H9 (cell line): ENCODE measurements around the gene FGD5. TPM values are rescaled to one million over a fixed set of nuclear protein-coding genes. Genes with fewer than 3 reads are reported as not detected.

Source experiments
- DNase-seq: peaks from one replicate; pipeline ENCODE4 v3.0.0-alpha.2; 2017
- H2AFZ ChIP-seq: one replicate; pipeline ENCODE4 v1.6.1; 2013; ENCODE audit warnings: mild to moderate bottlenecking, low read length, control low read depth, moderate library complexity
- H2AK5ac ChIP-seq: 2 replicates; pipeline ENCODE4 v1.6.1; 2013; ENCODE audit warnings: low read length, control low read depth, mixed read lengths; ENCODE audit not compliant: insufficient read length
- H2BK120ac ChIP-seq: one replicate; pipeline ENCODE4 v1.6.1; 2013; ENCODE audit warnings: low read depth, mild to moderate bottlenecking, low read length, control low read depth, inconsistent platforms; ENCODE audit not compliant: poor library complexity, severe bottlenecking
- H2BK12ac ChIP-seq: 2 replicates; pipeline ENCODE4 v1.6.1; 2013; ENCODE audit warnings: low read length, control low read depth, mixed read lengths, low read depth; ENCODE audit not compliant: insufficient read length
- H2BK15ac ChIP-seq: 2 replicates; pipeline ENCODE4 v1.6.1; 2013; ENCODE audit warnings: low read depth, low read length, control low read depth
- H2BK20ac ChIP-seq: one replicate; pipeline ENCODE4 v1.6.1; 2013; ENCODE audit warnings: low read depth, mild to moderate bottlenecking, low read length, control low read depth, inconsistent platforms; ENCODE audit not compliant: poor library complexity, severe bottlenecking
- H2BK5ac ChIP-seq: 2 replicates; pipeline ENCODE4 v1.6.1; 2013; ENCODE audit warnings: low read length, control low read depth, mixed read lengths; ENCODE audit not compliant: insufficient read length
- H3K14ac ChIP-seq: 2 replicates; pipeline ENCODE4 v1.6.1; 2013; ENCODE audit warnings: low read length, control low read depth; ENCODE audit not compliant: insufficient read depth
- H3K18ac ChIP-seq: 2 replicates; pipeline ENCODE4 v1.6.1; 2013; ENCODE audit warnings: low read depth, mild to moderate bottlenecking, mixed read lengths, low read length, control low read depth; ENCODE audit not compliant: insufficient read length
- H3K23ac ChIP-seq: 2 replicates; pipeline ENCODE4 v1.6.1; 2013; ENCODE audit warnings: low read length, control low read depth, mixed read lengths, low read depth; ENCODE audit not compliant: insufficient read length
- H3K23me2 ChIP-seq: 2 replicates; pipeline ENCODE4 v1.6.1; 2013; ENCODE audit warnings: low read depth, mild to moderate bottlenecking, mixed read lengths, low read length, control low read depth; ENCODE audit not compliant: insufficient read length, poor library complexity, severe bottlenecking
- H3K27ac ChIP-seq: 2 replicates; pipeline ENCODE4 v1.5.1; 2013; ENCODE audit warnings: low read length, control low read depth, mixed read lengths, low read depth; ENCODE audit not compliant: insufficient read length
- H3K27me3 ChIP-seq: 2 replicates; pipeline ENCODE4 v1.6.1; 2013; ENCODE audit warnings: low read length, control low read depth, inconsistent platforms; ENCODE audit not compliant: insufficient read depth
- H3K4ac ChIP-seq: 2 replicates; pipeline ENCODE4 v1.6.1; 2013; ENCODE audit warnings: low read depth, mild to moderate bottlenecking, control low read depth, inconsistent platforms, low read length, moderate library complexity
- H3K4me1 ChIP-seq: 2 replicates; pipeline ENCODE4 v1.6.1; 2013; ENCODE audit warnings: low read length, control low read depth, inconsistent platforms; ENCODE audit not compliant: insufficient read depth
- H3K4me2 ChIP-seq: 2 replicates; pipeline ENCODE4 v1.6.1; 2013; ENCODE audit warnings: low read length, control low read depth, mixed read lengths; ENCODE audit not compliant: insufficient read length, insufficient read depth
- H3K56ac ChIP-seq: 2 replicates; pipeline ENCODE4 v1.6.1; 2013; ENCODE audit warnings: low read depth, mild to moderate bottlenecking, mixed read lengths, low read length, control low read depth; ENCODE audit not compliant: insufficient read length
- H3K79me1 ChIP-seq: 2 replicates; pipeline ENCODE4 v1.6.1; 2013; ENCODE audit warnings: low read depth, mild to moderate bottlenecking, moderate library complexity, low read length, control low read depth, inconsistent platforms; ENCODE audit not compliant: insufficient read depth, poor library complexity, severe bottlenecking
- H3K79me2 ChIP-seq: 2 replicates; pipeline ENCODE4 v1.6.1; 2013; ENCODE audit warnings: low read length, control low read depth, inconsistent platforms; ENCODE audit not compliant: insufficient read depth
- H3K9ac ChIP-seq: 2 replicates; pipeline ENCODE4 v1.6.1; 2013; ENCODE audit warnings: low read length, control low read depth, mixed read lengths; ENCODE audit not compliant: insufficient read length; ENCODE audit errors: extremely low read depth
- H3K9me3 ChIP-seq: one replicate; pipeline ENCODE4 v1.6.1; 2013; ENCODE audit warnings: low read depth, low read length, inconsistent platforms; ENCODE audit not compliant: control insufficient read depth
- H3T11ph ChIP-seq: one replicate; pipeline ENCODE4 v1.6.1; 2013; ENCODE audit warnings: mild to moderate bottlenecking, low read length, control low read depth, inconsistent platforms
- H4K20me1 ChIP-seq: one replicate; pipeline ENCODE4 v1.6.1; 2013; ENCODE audit not compliant: control insufficient read depth, insufficient read length, insufficient read depth
- H4K5ac ChIP-seq: 2 replicates; pipeline ENCODE4 v1.6.1; 2013; ENCODE audit warnings: low read depth, mild to moderate bottlenecking, mixed read lengths, low read length, control low read depth; ENCODE audit not compliant: insufficient read length
- H4K8ac ChIP-seq: replicated peaks from 2 replicates; pipeline ENCODE4 v1.6.1; 2013; ENCODE audit warnings: low read length, control low read depth, mixed read lengths, low read depth; ENCODE audit not compliant: insufficient read length
- H4K91ac ChIP-seq: 2 replicates; pipeline ENCODE4 v1.6.1; 2013; ENCODE audit warnings: low read depth, mild to moderate bottlenecking, moderate library complexity, mixed read lengths, low read length, control low read depth; ENCODE audit not compliant: insufficient read length
- H3K27ac Mint-ChIP-seq, 3 experiments: 2 replicates in 2 of 3; 3 replicates in 1 of 3; pipeline ENCODE4 v1.8.0; 2020 to 2021; ENCODE audit warnings: mixed read lengths in 3 of 3, mild to moderate bottlenecking in 1 of 3, moderate library complexity in 1 of 3
- H3K27me3 Mint-ChIP-seq: 2 replicates; pipeline ENCODE4 v1.8.0; 2021; ENCODE audit warnings: low read depth, mild to moderate bottlenecking, moderate library complexity, mixed read lengths
- H3K36me3 Mint-ChIP-seq, 3 experiments: 2 replicates in 2 of 3; 3 replicates in 1 of 3; pipeline ENCODE4 v1.8.0; 2020 to 2021; ENCODE audit warnings: low read depth in 3 of 3, mixed read lengths in 3 of 3; ENCODE audit not compliant: insufficient read depth in 1 of 3
- H3K4me1 Mint-ChIP-seq, 2 experiments: 2 replicates each; pipeline ENCODE4 v1.8.0; 2020; ENCODE audit warnings: mixed read lengths in 2 of 2
- H3K4me3 Mint-ChIP-seq, 2 experiments: 2 replicates in 1 of 2; 3 replicates in 1 of 2; pipeline ENCODE4 v1.8.0; 2020 to 2021; ENCODE audit warnings: mild to moderate bottlenecking in 2 of 2, mixed read lengths in 2 of 2, moderate library complexity in 1 of 2
- H3K9me3 Mint-ChIP-seq, 2 experiments: 2 replicates in 1 of 2; 3 replicates in 1 of 2; pipeline ENCODE4 v1.8.0; 2020; ENCODE audit warnings: mild to moderate bottlenecking in 2 of 2, mixed read lengths in 2 of 2, moderate library complexity in 1 of 2
- CTCF ChIP-seq: fragments of 200-600 bp; sonication (generic); conservative IDR thresholded peaks from 3 replicates; pipeline ENCODE4 v1.8.0; 2021; ENCODE audit warnings: antibody characterized with exemption, mild to moderate bottlenecking
- WGBS: extraction: QIAGEN DNeasy Blood & Tissue Kit; methylation state at CpG from one replicate; pipeline ENCODE4 v1.1.7; 2013; ENCODE audit warnings: missing lambda C conversion rate, low lambda C conversion rate, mixed read lengths; ENCODE audit not compliant: insufficient read length; ENCODE audit errors: extremely low coverage; 5-methylcytosine and 5-hydroxymethylcytosine counted together
- total RNA-seq: library from RNA; stranded (reverse); gene quantifications from 2 replicates; pipeline ENCODE4 v1.2.1, GENCODE V29; 2021

The FGD5 gene
- total RNA-seq, 1 experiment from 2014 or later = 7.8 TPM

- H3K4me1 Mint-ChIP-seq = peaks cover 9% of the 10 kb centered on the region in 2 experiments
- no peak overlapping the region for H3K9ac ChIP-seq
- H3K56ac ChIP-seq = no peak overlapping the region
- H2AFZ ChIP-seq = no peak overlapping the region
- H3K14ac ChIP-seq = no peak overlapping the region
- no peak overlapping the region for H3K18ac ChIP-seq
- H4K5ac ChIP-seq = no peak overlapping the region
- H4K20me1 ChIP-seq = no peaks in the 10 kb centered on the region
- DNase-seq = no peak
- H3K4ac ChIP-seq = no peak overlapping the region
- no peak overlapping the region for H3K27ac Mint-ChIP-seq
- no peaks in the 10 kb centered on the region for H3K9me3 Mint-ChIP-seq
- H3K36me3 Mint-ChIP-seq = no peaks in the 10 kb centered on the region; a peak in 2 of 7 replicates
- H4K8ac ChIP-seq = no peak overlapping the region
- H3K79me2 ChIP-seq = no peaks in the 10 kb centered on the region
- no peak overlapping the region for H3K23ac ChIP-seq
- H3K4me3 Mint-ChIP-seq = no peak overlapping the region
- H2BK20ac ChIP-seq = no peak overlapping the region
- no peak overlapping the region for H4K91ac ChIP-seq
- WGBS = no CpG with 5 or more reads among the region's 4 CpGs
- H3T11ph ChIP-seq = no peak overlapping the region
- H3K4me2 ChIP-seq = no peak overlapping the region
- no peak overlapping the region for H2BK12ac ChIP-seq
- H3K23me2 ChIP-seq = no peaks in the 10 kb centered on the region
- H3K27ac ChIP-seq = no peak overlapping the region
- H2BK120ac ChIP-seq = no peak overlapping the region
- H2BK5ac ChIP-seq = no peak overlapping the region
- H3K79me1 ChIP-seq = no peaks in the 10 kb centered on the region
- H3K27me3 ChIP-seq = no peaks in the 10 kb centered on the region
- no peak for TF ChIP-seq CTCF
- H3K4me1 ChIP-seq = no peaks in the 10 kb centered on the region
- H3K27me3 Mint-ChIP-seq = peaks cover 6% of the 10 kb centered on the region
- H2BK15ac ChIP-seq = no peak overlapping the region
- no peak overlapping the region for H2AK5ac ChIP-seq
- no peaks in the 10 kb centered on the region for H3K9me3 ChIP-seq
These were observed 53.9 kb downstream of the FGD5 start for GRCh38 chr3:14872706-14873105.
